Stimulated activated naive CD8-positive, alpha-beta T cell treated with anti-CD3 and anti-CD28 coated beads, Interleukin-15, amount 100 ng/mL, for 72 hours (primary cell): Measurements from ENCODE around the gene SLC37A2.
A peak's percentile ranks its signal among the peaks of the same experiment; 100 is the strongest.

Experiments
- ATAC-seq: fragments of 150-1000 bp; cut with Tn5 transposase; 2 replicates; pipeline ENCODE4 v1.10.0; 2021; ENCODE audit warnings: mild to moderate bottlenecking, moderate library complexity
- DNase-seq, 2 donors: peaks; one replicate each; pipeline ENCODE4 v3.0.0; 2021 to 2022
- H3K27ac Mint-ChIP-seq, 2 donors: one replicate each; pipeline ENCODE4 v1.8.0; 2022; ENCODE audit warnings: mild to moderate bottlenecking in 2 of 2, mixed read lengths in 2 of 2, moderate library complexity in 2 of 2
- H3K27me3 Mint-ChIP-seq: one replicate; pipeline ENCODE4 v1.8.0; 2022; ENCODE audit warnings: mixed read lengths
- H3K4me1 Mint-ChIP-seq: one replicate; pipeline ENCODE4 v1.8.0; 2022; ENCODE audit warnings: mild to moderate bottlenecking, mixed read lengths
- H3K4me3 Mint-ChIP-seq, 2 donors: one replicate each; pipeline ENCODE4 v1.8.0; 2022; ENCODE audit warnings: mild to moderate bottlenecking in 2 of 2, mixed read lengths in 2 of 2, moderate library complexity in 1 of 2
- H3K9me3 Mint-ChIP-seq, 2 donors: one replicate each; pipeline ENCODE4 v1.8.0; 2022; ENCODE audit warnings: mixed read lengths in 2 of 2

SLC37A2 gene

DNA sequence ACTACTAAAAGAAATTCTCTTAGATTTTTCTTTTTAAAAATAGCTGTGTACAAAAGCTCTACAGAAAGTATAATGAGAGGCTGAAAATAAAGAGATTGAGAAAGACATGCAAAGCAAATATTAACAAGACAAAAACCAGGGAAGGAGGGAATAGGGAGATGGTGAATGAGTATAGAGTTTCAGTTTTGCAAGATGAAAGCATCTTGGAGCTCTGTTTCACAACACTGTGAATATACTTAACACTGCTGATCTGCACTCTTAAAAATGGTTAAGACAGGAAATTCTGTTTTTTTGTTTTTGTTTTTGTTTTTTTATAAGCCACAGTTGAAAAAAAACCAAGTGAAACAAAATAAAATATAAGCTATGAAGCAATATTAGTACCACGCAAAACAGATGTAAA lies 42.8 kb downstream of the SLC37A2 start:
- Mint-ChIP-seq H3K4me3 (no peak overlapping the region), H3K9me3 (no peaks in the 10 kb centered on the region), H3K4me1 (peaks cover 28% of the 10 kb centered on the region), H3K27me3 (no peaks in the 10 kb centered on the region), H3K27ac (no peak overlapping the region)
- no peak for ATAC-seq
- DNase-seq, result no peak

- peaks cover 37% of the 10 kb centered on the region for H3K4me1 Mint-ChIP-seq
- DNase-seq (no peak), ATAC-seq (no peak)
- H3K27ac Mint-ChIP-seq, result no peak overlapping the region
- H3K27me3 Mint-ChIP-seq, result no peaks in the 10 kb centered on the region
- peaks cover 0 to 5% of the 10 kb centered on the region in 2 donors for H3K9me3 Mint-ChIP-seq
- no peak overlapping the region for H3K4me3 Mint-ChIP-seq
These were observed 45.4 kb downstream of the SLC37A2 start for GRCh38 chr11:125108469-125108868.

GRCh38 chr11:125110506-125110905 lies 47.4 kb downstream of the SLC37A2 start:
- DNase-seq, result no peak

DNA sequence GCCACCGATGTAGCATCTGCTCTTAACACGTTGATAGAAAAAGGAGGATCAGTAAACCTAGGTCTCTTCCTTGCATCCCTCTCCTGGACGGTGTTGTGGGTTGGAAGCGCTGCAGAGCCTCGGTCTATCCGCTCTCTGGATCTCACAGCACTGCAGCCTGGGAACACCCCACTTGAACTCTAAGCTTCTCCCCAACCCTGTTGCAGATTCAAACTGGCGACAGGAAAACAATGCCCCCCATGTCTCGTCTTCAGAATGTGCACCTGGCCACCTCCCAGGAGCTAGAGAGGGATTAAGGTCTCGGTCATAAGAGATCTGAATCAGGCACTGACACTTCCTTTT lies 47.9 kb downstream of the SLC37A2 start:
- peak in 1 of 2 donors; percentile 12 for DNase-seq
- ATAC-seq, result no peak
- H3K27ac Mint-ChIP-seq, result peak overlapping the region; percentile 81 to 99
- H3K4me3 Mint-ChIP-seq, result peak overlapping the region; percentile 92 to 100
- peaks cover 5 to 11% of the 10 kb centered on the region in 2 donors for H3K9me3 Mint-ChIP-seq
- H3K27me3 Mint-ChIP-seq, result no peaks in the 10 kb centered on the region
- H3K4me1 Mint-ChIP-seq, result peaks cover 20% of the 10 kb centered on the region

More at GRCh38 chr11:125110506-125110905, 47.4 kb downstream of the SLC37A2 start:
- Mint-ChIP-seq H3K27me3 (no peaks in the 10 kb centered on the region), H3K4me3 (peak overlapping the region; percentile 92 to 100), H3K4me1 (peaks cover 24% of the 10 kb centered on the region), H3K27ac (peak overlapping the region in 1 of 2 donors; percentile 99), H3K9me3 (peaks cover 5 to 11% of the 10 kb centered on the region in 2 donors)
- ATAC-seq, result no peak

DNA sequence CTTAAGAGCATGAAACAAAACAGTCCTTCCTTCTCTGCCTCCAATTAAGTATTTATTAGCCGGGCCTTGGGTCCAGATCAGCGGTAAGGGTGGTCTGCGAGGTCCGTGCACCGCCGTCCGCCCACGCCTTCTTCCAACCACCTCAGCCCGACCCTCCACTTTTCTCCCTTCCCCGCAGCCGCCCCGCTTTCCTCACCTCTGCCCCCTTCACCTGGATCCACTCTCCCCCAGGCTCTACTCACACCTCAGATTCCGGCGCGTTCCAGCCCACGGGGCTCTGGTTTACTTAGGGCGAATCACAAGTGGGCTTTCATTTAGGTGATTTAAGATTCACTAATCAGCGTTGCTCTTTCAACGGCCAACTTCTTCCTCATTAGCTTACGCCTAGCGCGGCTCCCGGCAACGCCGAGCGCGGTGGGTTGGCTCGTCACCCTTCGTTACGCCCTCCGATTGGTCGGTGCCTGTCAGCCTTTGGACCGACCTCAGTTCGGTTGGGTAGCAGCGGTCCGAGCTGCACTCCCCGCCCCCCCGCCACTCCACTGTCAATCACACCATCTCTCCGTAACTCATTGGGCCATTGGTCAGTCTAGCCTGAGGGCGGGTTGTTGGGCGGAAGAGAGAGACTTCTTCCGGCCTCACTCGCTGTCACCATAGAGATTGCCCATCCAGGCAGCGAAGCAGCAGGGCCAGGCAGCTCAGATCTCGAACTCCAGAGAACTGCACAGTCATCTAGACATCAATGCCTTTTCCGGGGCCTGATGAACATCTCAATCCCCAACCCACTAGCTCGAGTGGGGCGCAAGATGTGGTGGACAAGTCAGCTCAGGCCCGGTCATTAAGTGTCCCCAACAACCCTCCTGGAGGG lies 48.5 kb downstream of the SLC37A2 start, which contains the start of gene TMEM218:
TMEM218 (minus strand) TSS at position 284 of the 865 bp plus-strand sequence. CDS start 9,385 bp downstream, outside the sequence.
- H3K9me3 Mint-ChIP-seq, result peaks cover 5 to 11% of the 10 kb centered on the region in 2 donors
- H3K4me1 Mint-ChIP-seq, result peaks cover 16% of the 10 kb centered on the region
- peak within 1 kb of the TSS; percentile 92 to 100 for H3K4me3 Mint-ChIP-seq
- peak; percentile 95 to 98 for DNase-seq
- H3K27ac Mint-ChIP-seq, result peak within 1 kb of the TSS; percentile 84 to 99
- peaks cover under 1% of the 10 kb centered on the region for H3K27me3 Mint-ChIP-seq
- peak; percentile 98 for ATAC-seq

DNA sequence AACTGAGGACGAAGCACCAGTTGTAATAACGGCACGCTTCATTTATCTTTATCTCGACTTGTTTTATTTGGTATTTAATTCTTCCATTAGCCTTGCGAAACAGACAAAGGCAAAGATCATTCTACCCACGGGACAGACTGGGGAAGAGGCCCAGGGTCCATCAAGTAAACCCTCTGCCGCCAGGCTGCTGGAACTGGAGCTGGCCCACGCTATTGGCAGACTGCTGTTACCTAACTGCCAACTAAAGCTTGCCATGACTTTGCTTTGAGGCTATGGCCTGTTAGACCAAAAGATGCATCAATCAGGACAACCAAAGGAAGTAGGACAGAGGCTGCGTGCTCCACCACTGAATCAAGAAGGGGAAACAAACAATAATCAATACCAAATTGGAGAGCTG lies 49.1 kb downstream of the SLC37A2 start:
- peaks cover 5 to 11% of the 10 kb centered on the region in 2 donors for H3K9me3 Mint-ChIP-seq

GRCh38 chr11:125114518-125114917 lies 51.4 kb downstream of the SLC37A2 start:
- no peak for ATAC-seq
- Mint-ChIP-seq H3K27ac (peak overlapping the region in 1 of 2 donors; percentile 61), H3K4me3 (no peak overlapping the region), H3K27me3 (peaks cover 23% of the 10 kb centered on the region), H3K9me3 (peaks cover 5 to 11% of the 10 kb centered on the region in 2 donors), H3K4me1 (peaks cover 16% of the 10 kb centered on the region)
- no peak for DNase-seq

More for the DNA sequence above, 49.1 kb downstream of the SLC37A2 start:
- Mint-ChIP-seq H3K4me1 (peaks cover 16% of the 10 kb centered on the region), H3K27me3 (peaks cover 7% of the 10 kb centered on the region), H3K27ac (peak overlapping the region; percentile 84 to 99), H3K4me3 (peak overlapping the region; percentile 92 to 100)
- DNase-seq (no peak), ATAC-seq (no peak)

DNA sequence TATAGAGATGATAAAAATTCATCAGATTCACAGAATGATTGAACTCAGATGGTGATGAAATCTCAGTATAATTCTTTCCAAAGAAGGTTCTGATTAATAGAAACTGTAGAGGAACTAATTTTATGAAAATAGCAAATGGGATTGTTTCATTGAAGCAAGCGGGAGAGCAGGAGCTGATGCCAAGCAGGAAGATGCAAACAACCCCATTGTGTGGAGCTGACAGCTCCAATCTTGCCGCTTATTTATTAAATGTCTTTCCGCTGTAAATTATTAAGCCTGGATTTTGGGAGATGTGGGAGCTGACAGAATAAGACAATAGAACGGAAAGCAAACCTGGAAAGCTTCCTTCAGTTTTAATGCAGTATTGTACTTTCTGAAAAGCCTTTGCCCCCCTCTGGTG lies 54.3 kb downstream of the SLC37A2 start:
- ATAC-seq (no peak), DNase-seq (no peak)
- peaks cover under 1% of the 10 kb centered on the region for H3K4me1 Mint-ChIP-seq
- no peak overlapping the region for H3K4me3 Mint-ChIP-seq
- no peak overlapping the region for H3K27ac Mint-ChIP-seq
- peaks cover 2 to 11% of the 10 kb centered on the region in 2 donors for H3K9me3 Mint-ChIP-seq
- H3K27me3 Mint-ChIP-seq, result peaks cover 33% of the 10 kb centered on the region

DNA sequence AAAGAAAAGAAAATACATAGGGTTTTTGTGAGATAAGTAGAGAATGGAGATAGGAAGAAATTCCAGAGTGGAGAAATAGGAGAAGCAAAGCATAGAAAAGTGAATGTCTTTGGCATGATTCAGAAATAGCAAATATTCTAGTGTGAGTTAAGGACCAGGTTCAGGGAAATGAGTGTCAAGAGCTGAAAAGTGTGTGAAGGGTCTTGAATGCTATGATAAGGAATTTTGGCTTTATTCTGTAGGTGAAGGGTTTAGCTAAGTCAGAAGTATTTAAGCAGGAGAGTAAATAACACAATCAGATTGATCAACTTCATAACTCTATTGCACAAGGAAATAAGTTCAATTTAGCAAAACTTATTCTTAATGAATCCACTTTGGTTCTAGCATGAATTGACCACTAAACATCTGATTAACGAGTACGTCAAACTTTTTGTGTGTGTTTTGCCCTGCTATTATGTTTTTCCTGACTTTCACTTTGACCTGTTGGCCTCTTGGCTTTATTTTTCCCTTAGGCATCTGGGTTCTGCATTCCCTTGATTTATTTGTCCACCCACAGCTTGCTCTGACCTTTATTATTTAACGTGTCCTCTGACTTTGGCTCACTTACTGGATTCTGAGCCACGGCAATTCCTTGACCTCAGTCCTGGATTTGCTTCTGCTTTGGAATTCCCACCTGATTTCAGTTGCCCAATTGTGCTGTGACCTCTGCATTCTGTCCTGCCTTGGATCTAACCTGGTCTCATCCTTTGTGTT lies 60.3 kb downstream of the SLC37A2 start:
- ATAC-seq, result no peak
- DNase-seq, result no peak

DNA sequence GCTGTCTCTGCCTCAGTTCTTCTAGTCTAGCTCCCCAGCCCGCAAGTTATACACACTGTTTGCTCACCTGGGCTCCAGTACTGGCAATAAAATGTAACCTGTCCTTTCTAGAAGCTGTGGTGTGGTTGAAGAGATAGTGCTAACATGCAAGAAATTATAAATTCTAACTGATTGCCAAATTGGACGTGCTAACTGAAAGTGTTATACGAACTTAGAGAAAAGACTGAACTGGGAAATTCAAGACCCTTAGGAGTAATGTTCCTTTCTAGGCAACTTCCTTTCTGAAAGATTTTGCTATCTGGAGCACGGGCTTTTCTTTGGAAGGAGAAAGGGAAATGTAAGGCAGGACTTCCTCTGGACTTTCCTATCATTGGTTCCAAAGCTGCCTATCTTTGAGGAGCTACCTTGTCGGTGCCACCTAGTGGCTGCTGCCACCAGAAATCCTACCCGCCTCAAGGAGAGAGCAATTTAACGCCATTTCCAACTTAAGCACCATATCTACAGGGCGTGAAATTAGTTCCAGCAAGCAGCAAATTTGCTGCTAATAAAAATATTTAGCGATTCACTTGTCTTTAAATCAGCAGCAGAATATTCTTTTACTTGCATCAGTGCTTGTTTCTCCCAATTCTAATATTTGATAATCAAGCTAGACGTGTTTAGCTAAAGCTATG lies 61.0 kb downstream of the SLC37A2 start:
- H3K4me1 Mint-ChIP-seq, result no peaks in the 10 kb centered on the region
- no peaks in the 10 kb centered on the region for H3K9me3 Mint-ChIP-seq
- H3K27me3 Mint-ChIP-seq, result peaks cover 39% of the 10 kb centered on the region
- peak overlapping the region in 1 of 2 donors; percentile 7 for H3K4me3 Mint-ChIP-seq
- DNase-seq, result peak in 1 of 2 donors; percentile 40
- peak; percentile 74 for ATAC-seq
- no peak overlapping the region for H3K27ac Mint-ChIP-seq

More for the DNA sequence above, 60.3 kb downstream of the SLC37A2 start:
- no peak overlapping the region for H3K27ac Mint-ChIP-seq
- H3K4me1 Mint-ChIP-seq, result no peaks in the 10 kb centered on the region
- peaks cover 40% of the 10 kb centered on the region for H3K27me3 Mint-ChIP-seq
- no peaks in the 10 kb centered on the region for H3K9me3 Mint-ChIP-seq
- H3K4me3 Mint-ChIP-seq, result no peak overlapping the region

DNA sequence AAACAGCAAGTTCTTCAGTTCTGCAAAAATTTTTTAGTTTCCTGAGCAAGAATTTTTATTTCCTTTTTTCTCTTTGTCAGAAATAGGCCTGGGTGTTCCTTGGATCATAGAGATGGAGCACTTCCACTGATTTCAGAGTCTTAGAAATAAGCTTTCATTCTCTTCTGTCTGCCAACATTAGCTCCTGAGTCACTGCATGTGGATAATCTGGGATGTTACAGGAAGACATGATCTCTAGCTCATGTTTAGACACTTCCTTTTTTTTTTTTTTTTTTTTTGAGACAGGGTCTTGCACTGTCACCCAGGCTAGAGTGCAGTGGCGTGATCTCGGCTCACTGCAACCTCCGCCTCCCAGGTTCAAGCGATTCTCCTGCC lies 61.5 kb downstream of the SLC37A2 start:
- DNase-seq (no peak), ATAC-seq (no peak)
- no peak overlapping the region for H3K27ac Mint-ChIP-seq
- no peaks in the 10 kb centered on the region for H3K4me1 Mint-ChIP-seq
- H3K27me3 Mint-ChIP-seq, result peaks cover 39% of the 10 kb centered on the region
- no peak overlapping the region for H3K4me3 Mint-ChIP-seq
- H3K9me3 Mint-ChIP-seq, result no peaks in the 10 kb centered on the region

- Mint-ChIP-seq H3K27me3 (peaks cover 51% of the 10 kb centered on the region), H3K9me3 (no peaks in the 10 kb centered on the region), H3K27ac (no peak overlapping the region), H3K4me1 (no peaks in the 10 kb centered on the region), H3K4me3 (no peak overlapping the region)
- no peak for DNase-seq
- ATAC-seq, result no peak
These were observed 65.3 kb downstream of the SLC37A2 start for GRCh38 chr11:125128450-125128849.

DNA sequence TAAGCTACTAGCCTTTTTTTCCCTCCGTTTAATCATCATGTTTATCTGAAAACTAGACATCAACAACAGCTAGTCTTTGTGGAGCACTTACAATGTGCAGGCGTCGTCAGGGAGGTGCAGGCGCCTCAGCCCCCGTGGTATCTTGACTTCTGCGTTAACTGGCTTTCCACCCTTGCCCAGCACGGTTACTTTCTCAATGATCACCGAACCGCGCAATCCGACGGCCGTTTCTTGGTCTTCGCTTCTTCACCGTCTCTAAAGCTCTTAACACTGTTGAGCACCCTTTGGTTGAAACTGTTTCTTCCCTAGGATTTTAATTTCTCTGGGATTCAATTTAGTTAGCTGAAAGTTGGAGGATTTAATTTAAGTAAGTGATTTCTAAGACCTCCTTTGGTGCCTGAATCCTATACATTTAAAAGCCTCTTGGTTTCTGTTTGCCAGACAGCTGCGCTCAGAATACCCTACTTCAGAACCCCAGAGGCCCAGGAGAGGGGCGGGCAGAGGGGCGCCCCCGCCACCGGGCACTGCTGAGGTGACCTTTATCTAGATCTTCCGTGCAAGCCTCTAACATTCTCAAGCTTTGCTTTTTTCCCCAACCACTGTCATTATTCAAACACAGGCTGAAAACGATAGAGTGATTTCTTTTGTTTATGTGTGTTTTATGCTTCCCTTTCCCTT lies 66.3 kb downstream of the SLC37A2 start:
- no peaks in the 10 kb centered on the region for H3K4me1 Mint-ChIP-seq
- DNase-seq (no peak), ATAC-seq (no peak)
- H3K27me3 Mint-ChIP-seq, result peaks cover 61% of the 10 kb centered on the region
- H3K9me3 Mint-ChIP-seq, result no peaks in the 10 kb centered on the region
- no peak overlapping the region for H3K27ac Mint-ChIP-seq
- H3K4me3 Mint-ChIP-seq, result no peak overlapping the region

- no peaks in the 10 kb centered on the region for H3K4me1 Mint-ChIP-seq
- DNase-seq, result no peak
- no peak for ATAC-seq
- no peak overlapping the region for H3K4me3 Mint-ChIP-seq
- peaks cover 57% of the 10 kb centered on the region for H3K27me3 Mint-ChIP-seq
- H3K9me3 Mint-ChIP-seq, result no peaks in the 10 kb centered on the region
- no peak overlapping the region for H3K27ac Mint-ChIP-seq
These were observed 69.0 kb downstream of the SLC37A2 start for GRCh38 chr11:125132071-125132470.

- ATAC-seq, result no peak
- Mint-ChIP-seq H3K27ac (no peak overlapping the region), H3K27me3 (peaks cover 57% of the 10 kb centered on the region), H3K4me3 (no peak overlapping the region), H3K4me1 (no peaks in the 10 kb centered on the region), H3K9me3 (no peaks in the 10 kb centered on the region)
- DNase-seq, result no peak
These were observed 69.5 kb downstream of the SLC37A2 start for GRCh38 chr11:125132596-125132995.
